Lower lobe of right lung (tissue), 2 donors: Measurements from ENCODE around the gene USP11. TPM values are rescaled to one million over a fixed set of nuclear protein-coding genes. Genes with fewer than 3 reads are reported as not detected.

ENCODE experiments used
- ATAC-seq, 2 donors: fragments of 200-7000 bp; cut with Tn5 transposase; one replicate each; pipeline ENCODE4 v1.9.1; 2020 to 2022; ENCODE audit warnings: mild to moderate bottlenecking in 2 of 2, moderate library complexity in 2 of 2
- DNase-seq: peaks from one replicate; pipeline ENCODE4 v3.0.0-alpha.2; 2020
- H3K27ac ChIP-seq: fragments of 200-600 bp; one replicate; pipeline ENCODE4 v1.8.0; 2022
- H3K27me3 ChIP-seq: fragments of 200-600 bp; one replicate; pipeline ENCODE4 v1.8.0; 2022; ENCODE audit warnings: low read depth
- H3K36me3 ChIP-seq: fragments of 200-600 bp; one replicate; pipeline ENCODE4 v1.8.0; 2022; ENCODE audit warnings: mild to moderate bottlenecking
- H3K4me1 ChIP-seq: fragments of 200-600 bp; one replicate; pipeline ENCODE4 v1.8.0; 2022
- H3K4me3 ChIP-seq: fragments of 200-600 bp; one replicate; pipeline ENCODE4 v1.8.0; 2022; ENCODE audit warnings: mild to moderate bottlenecking
- H3K9me3 ChIP-seq: fragments of 200-600 bp; one replicate; pipeline ENCODE4 v1.8.0; 2022
- CTCF ChIP-seq: fragments of 200-600 bp; IDR thresholded peaks from one replicate; pipeline ENCODE4 v1.8.0; 2022; ENCODE audit warnings: antibody characterized with exemption, mild to moderate bottlenecking
- intact Hi-C: fragments of 100-400 bp; cut with DNase I; formaldehyde crosslinking; loops from one replicate; pipeline ENCODE4 v1.11.0; 2022
- total RNA-seq: library from RNA; stranded (reverse); fragmentation: NEBNext Ultra II Directional; extraction: Animal tissue kit (Norgen Biotek cat#: 25700); gene quantifications from one replicate; pipeline ENCODE4 v1.2.1, GENCODE V29; 2021
- donor health status: DM: no; HTN: yes; CAD: no; lungs with severe emphysema.

USP11 gene
- total RNA-seq, 1 donor from 2014 or later: 52.9 TPM

- Histone ChIP-seq H3K4me3 (no peak overlapping the region), H3K9me3 (no peaks in the 10 kb centered on the region), H3K27ac (no peak overlapping the region), H3K27me3 (no peaks in the 10 kb centered on the region), H3K4me1 (peaks cover 28% of the 10 kb centered on the region), H3K36me3 (peaks cover 64% of the 10 kb centered on the region)
- ATAC-seq (no peak), DNase-seq (no peak)
- no peak for TF ChIP-seq CTCF
- intact Hi-C loops: no loop called here
These were observed 33.5 kb upstream of the USP11 start for GRCh38 chrX:47199286-47199685.

GRCh38 chrX:47200385-47201150 is 32.2 kb upstream of the USP11 start:
- Histone ChIP-seq H3K9me3 (no peaks in the 10 kb centered on the region), H3K27me3 (no peaks in the 10 kb centered on the region), H3K27ac (no peak overlapping the region), H3K36me3 (peaks cover 76% of the 10 kb centered on the region), H3K4me1 (peaks cover 20% of the 10 kb centered on the region), H3K4me3 (no peak overlapping the region)
- ATAC-seq (peak in 1 of 2 donors; percentile 32), DNase-seq (no peak)
- intact Hi-C loops: no loop called here
- TF ChIP-seq CTCF: no peak

GRCh38 chrX:47201345-47201944 is 31.4 kb upstream of the USP11 start:
- intact Hi-C loops: no loop called here
- ATAC-seq: no peak
- peaks cover 85% of the 10 kb centered on the region for H3K36me3 ChIP-seq
- peaks cover 12% of the 10 kb centered on the region for H3K4me1 ChIP-seq
- H3K4me3 ChIP-seq: no peak overlapping the region
- no peaks in the 10 kb centered on the region for H3K9me3 ChIP-seq
- TF ChIP-seq CTCF: no peak
- no peak for DNase-seq
- H3K27ac ChIP-seq: no peak overlapping the region
- no peaks in the 10 kb centered on the region for H3K27me3 ChIP-seq

GRCh38 chrX:47202316-47202715 is 30.5 kb upstream of the USP11 start:
- H3K36me3 ChIP-seq: peaks cover 94% of the 10 kb centered on the region
- intact Hi-C loops: no loop called here

GRCh38 chrX:47202877-47203276 is 29.9 kb upstream of the USP11 start:
- ATAC-seq (peak; percentile 35 to 41), DNase-seq (no peak)
- no peaks in the 10 kb centered on the region for H3K4me1 ChIP-seq
- TF ChIP-seq CTCF: no peak
- H3K27me3 ChIP-seq: no peaks in the 10 kb centered on the region
- H3K36me3 ChIP-seq: peaks cover 98% of the 10 kb centered on the region
- no peaks in the 10 kb centered on the region for H3K9me3 ChIP-seq
- no peak overlapping the region for H3K27ac ChIP-seq
- no peak overlapping the region for H3K4me3 ChIP-seq
- intact Hi-C loops: no loop called here

More at GRCh38 chrX:47202316-47202715, 30.5 kb upstream of the USP11 start:
- Histone ChIP-seq H3K9me3 (no peaks in the 10 kb centered on the region), H3K27me3 (no peaks in the 10 kb centered on the region), H3K27ac (no peak overlapping the region), H3K4me3 (no peak overlapping the region), H3K4me1 (peaks cover 4% of the 10 kb centered on the region)
- no peak for TF ChIP-seq CTCF
- DNase-seq (no peak), ATAC-seq (no peak)
